ENCODE results near the gene LPIN3. TPM values are rescaled to one million over a fixed set of nuclear protein-coding genes. Genes with fewer than 3 reads are reported as not detected.

LPIN3 gene
- total RNA-seq, 1 donor from 2014 or later = 63.0 TPM

- H3K9me3 ChIP-seq = no peaks in the 10 kb centered on the region
- no peak overlapping the region for H3K4me3 ChIP-seq
- no peaks in the 10 kb centered on the region for H3K36me3 ChIP-seq
- intact Hi-C loops (cut with DNase I) = no loop called here
- DNase-seq (ENCODE audit: low spot score in 2 of 2) = no peak
- TF ChIP-seq, protein P1, sequence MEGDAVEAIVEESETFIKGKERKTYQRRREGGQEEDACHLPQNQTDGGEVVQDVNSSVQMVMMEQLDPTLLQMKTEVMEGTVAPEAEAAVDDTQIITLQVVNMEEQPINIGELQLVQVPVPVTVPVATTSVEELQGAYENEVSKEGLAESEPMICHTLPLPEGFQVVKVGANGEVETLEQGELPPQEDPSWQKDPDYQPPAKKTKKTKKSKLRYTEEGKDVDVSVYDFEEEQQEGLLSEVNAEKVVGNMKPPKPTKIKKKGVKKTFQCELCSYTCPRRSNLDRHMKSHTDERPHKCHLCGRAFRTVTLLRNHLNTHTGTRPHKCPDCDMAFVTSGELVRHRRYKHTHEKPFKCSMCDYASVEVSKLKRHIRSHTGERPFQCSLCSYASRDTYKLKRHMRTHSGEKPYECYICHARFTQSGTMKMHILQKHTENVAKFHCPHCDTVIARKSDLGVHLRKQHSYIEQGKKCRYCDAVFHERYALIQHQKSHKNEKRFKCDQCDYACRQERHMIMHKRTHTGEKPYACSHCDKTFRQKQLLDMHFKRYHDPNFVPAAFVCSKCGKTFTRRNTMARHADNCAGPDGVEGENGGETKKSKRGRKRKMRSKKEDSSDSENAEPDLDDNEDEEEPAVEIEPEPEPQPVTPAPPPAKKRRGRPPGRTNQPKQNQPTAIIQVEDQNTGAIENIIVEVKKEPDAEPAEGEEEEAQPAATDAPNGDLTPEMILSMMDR (IDR thresholded peaks at IDR 0.05) = no peak
- H3K4me1 ChIP-seq = no peaks in the 10 kb centered on the region
- no peak overlapping the region for H3K27ac ChIP-seq
- no peaks in the 10 kb centered on the region for H3K27me3 ChIP-seq
These were observed 35.7 kb downstream of the LPIN3 start for GRCh38 chr20:41376349-41376748.

DNA sequence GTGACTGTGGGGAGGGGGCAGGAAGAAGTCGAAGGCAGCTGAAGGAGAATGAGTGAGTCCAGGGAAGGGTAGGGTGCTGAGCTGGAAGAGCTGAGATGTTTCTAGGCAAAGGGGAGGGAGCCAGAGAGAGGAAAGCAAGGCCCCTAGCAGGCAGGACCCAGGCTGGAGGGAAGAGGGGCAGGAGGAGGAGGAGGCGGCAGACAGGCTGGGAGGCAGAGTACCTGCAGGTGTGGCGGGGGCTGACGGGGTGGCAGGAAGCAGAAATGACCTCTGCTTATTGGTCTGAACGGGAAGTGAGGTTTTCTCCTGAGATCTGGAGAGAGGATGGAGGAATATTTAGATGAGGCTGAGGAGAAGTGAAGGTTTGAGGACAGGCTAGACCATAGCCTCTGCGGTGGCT lies 36.7 kb downstream of the LPIN3 start:
- Histone ChIP-seq H3K36me3 (no peaks in the 10 kb centered on the region), H3K27me3 (no peaks in the 10 kb centered on the region), H3K4me1 (no peaks in the 10 kb centered on the region), H3K9me3 (no peaks in the 10 kb centered on the region), H3K27ac (no peak overlapping the region), H3K4me3 (no peak overlapping the region)
- no peak for DNase-seq (ENCODE audit: low spot score in 2 of 2)
- TF ChIP-seq, protein P1 (IDR thresholded peaks at IDR 0.05) = no peak
- intact Hi-C loops (cut with DNase I) = no loop called here

- Histone ChIP-seq H3K36me3 (no peaks in the 10 kb centered on the region), H3K27ac (no peak overlapping the region), H3K9me3 (no peaks in the 10 kb centered on the region), H3K4me3 (no peak overlapping the region), H3K4me1 (no peaks in the 10 kb centered on the region), H3K27me3 (no peaks in the 10 kb centered on the region)
- TF ChIP-seq, protein P1 (IDR thresholded peaks at IDR 0.05) = no peak
- no peak for DNase-seq (ENCODE audit: low spot score in 2 of 2)
- intact Hi-C loops (cut with DNase I) = no loop called here
These were observed 38.9 kb downstream of the LPIN3 start for GRCh38 chr20:41379551-41379950.

DNA sequence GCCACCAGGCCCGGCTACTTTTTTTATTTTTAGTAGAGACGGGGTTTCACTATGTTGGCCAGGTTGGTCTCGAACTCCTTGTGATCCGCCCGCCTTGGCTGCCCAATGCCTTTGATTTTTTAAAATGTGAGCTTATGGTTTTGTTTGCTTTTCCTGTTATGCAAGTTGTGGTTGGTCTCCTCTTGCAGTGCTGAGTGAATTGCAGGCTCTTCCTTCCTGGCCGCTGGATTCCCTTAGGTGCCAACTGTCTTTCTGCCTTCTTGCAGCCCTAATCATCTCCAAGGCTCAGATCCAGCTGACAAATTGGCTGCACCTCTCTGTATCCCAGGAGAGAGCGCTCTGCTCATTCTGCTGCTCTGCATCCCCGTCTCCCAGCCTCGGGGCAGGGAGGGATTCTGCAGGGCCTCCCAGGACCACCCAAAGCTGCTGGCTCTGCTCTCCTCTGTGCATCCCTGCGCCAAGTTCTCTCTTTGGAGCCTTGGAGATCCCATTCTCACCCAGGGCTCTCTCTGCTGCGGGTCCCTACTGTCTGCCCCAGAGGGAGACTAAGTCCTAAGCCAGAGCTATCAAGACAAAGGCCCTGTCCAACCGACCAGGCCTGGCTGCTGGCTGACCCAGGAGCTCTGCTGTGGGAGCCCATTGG lies 40.1 kb downstream of the LPIN3 start:
- intact Hi-C loops (cut with DNase I) = no loop called here
- H3K27ac ChIP-seq = no peak overlapping the region
- DNase-seq (ENCODE audit: low spot score in 2 of 2) = no peak
- no peaks in the 10 kb centered on the region for H3K9me3 ChIP-seq
- TF ChIP-seq, protein P1 (IDR thresholded peaks at IDR 0.05) = no peak
- H3K36me3 ChIP-seq = no peaks in the 10 kb centered on the region
- H3K4me1 ChIP-seq = no peaks in the 10 kb centered on the region
- H3K4me3 ChIP-seq = no peak overlapping the region
- no peaks in the 10 kb centered on the region for H3K27me3 ChIP-seq

GRCh38 chr20:41382791-41383305 lies 42.2 kb downstream of the LPIN3 start:
- no peaks in the 10 kb centered on the region for H3K36me3 ChIP-seq
- no peaks in the 10 kb centered on the region for H3K4me1 ChIP-seq
- TF ChIP-seq, protein P1 (IDR thresholded peaks at IDR 0.05) = no peak
- no peaks in the 10 kb centered on the region for H3K9me3 ChIP-seq
- no peak for DNase-seq (ENCODE audit: low spot score in 2 of 2)
- H3K27ac ChIP-seq = no peak overlapping the region
- H3K27me3 ChIP-seq = no peaks in the 10 kb centered on the region
- intact Hi-C loops (cut with DNase I) = no loop called here
- H3K4me3 ChIP-seq = no peak overlapping the region
